GM18507 (cell line): ENCODE results near the gene UCHL3.
"Not testable (repeated sequence)": the region's sequence is repeated elsewhere in the genome, so short reads cannot be mapped to it uniquely, and the experiment has no call there.

Source experiments
- DNase-seq: peaks from one replicate; pipeline ENCODE4 v3.0.0; 2011; ENCODE audit warnings: low read depth; ENCODE audit not compliant: insufficient read length; ENCODE audit errors: extremely low spot score
- FAIRE-seq: peaks from 2 replicates; lab custom pipeline; 2011; peaks lifted over from hg19 to GRCh38; lab: Jason Lieb, UNC

The UCHL3 gene

GRCh38 chr13:75544681-75545330 lies 4.8 kb upstream of the UCHL3 start:
- no peak for FAIRE-seq
- DNase-seq, result no peak

- not testable (repeated sequence) for FAIRE-seq
Measured at GRCh38 chr13:75545386-75545785, 4.2 kb upstream of the UCHL3 start.

GRCh38 chr13:75547917-75548316 lies 1.7 kb upstream of the UCHL3 start:
- FAIRE-seq (no peak), DNase-seq (no peak)

More at GRCh38 chr13:75545386-75545785, 4.2 kb upstream of the UCHL3 start:
- not testable (repeated sequence) for DNase-seq

GRCh38 chr13:75550159-75550567 lies 572 bp downstream of the UCHL3 start:
- DNase-seq, result no peak
- FAIRE-seq, result peak; percentile 67

GRCh38 chr13:75554464-75554863 lies 4.9 kb downstream of the UCHL3 start:
- DNase-seq (no peak), FAIRE-seq (no peak)

GRCh38 chr13:75554981-75555380 lies 5.4 kb downstream of the UCHL3 start:
- DNase-seq (no peak), FAIRE-seq (no peak)

GRCh38 chr13:75555836-75556235 lies 6.2 kb downstream of the UCHL3 start:
- no peak for FAIRE-seq

GRCh38 chr13:75556961-75557360 lies 7.4 kb downstream of the UCHL3 start:
- no peak for FAIRE-seq
- no peak for DNase-seq

More at GRCh38 chr13:75555836-75556235, 6.2 kb downstream of the UCHL3 start:
- DNase-seq, result no peak

GRCh38 chr13:75558145-75558840 lies 8.7 kb downstream of the UCHL3 start:
- DNase-seq (no peak), FAIRE-seq (no peak)

- DNase-seq, result no peak
- peak; percentile 5 for FAIRE-seq
Measured at GRCh38 chr13:75566658-75567057, 17.1 kb downstream of the UCHL3 start.

GRCh38 chr13:75569576-75569975 lies 20.0 kb downstream of the UCHL3 start:
- DNase-seq (no peak), FAIRE-seq (peak; percentile 21)

- FAIRE-seq (no peak), DNase-seq (no peak)
Measured at GRCh38 chr13:75579529-75579928, 29.9 kb downstream of the UCHL3 start.

- FAIRE-seq (peak; percentile 5), DNase-seq (no peak)
Measured at GRCh38 chr13:75581874-75582640, 32.5 kb downstream of the UCHL3 start.

- no peak for FAIRE-seq
- DNase-seq, result no peak
Measured at GRCh38 chr13:75583091-75583490, 33.5 kb downstream of the UCHL3 start.

GRCh38 chr13:75585153-75585552 lies 35.6 kb downstream of the UCHL3 start:
- DNase-seq, result no peak
- FAIRE-seq, result no peak

GRCh38 chr13:75587679-75588078 lies 38.1 kb downstream of the UCHL3 start:
- FAIRE-seq, result no peak
- no peak for DNase-seq

GRCh38 chr13:75596657-75597182 lies 47.1 kb downstream of the UCHL3 start:
- FAIRE-seq, result no peak
- DNase-seq, result no peak

GRCh38 chr13:75600371-75600770 lies 50.8 kb downstream of the UCHL3 start:
- no peak for DNase-seq
- no peak for FAIRE-seq

GRCh38 chr13:75603038-75603437 lies 53.4 kb downstream of the UCHL3 start:
- DNase-seq, result no peak
- FAIRE-seq, result no peak

- no peak for FAIRE-seq
- no peak for DNase-seq
Measured at GRCh38 chr13:75607447-75607846, 57.9 kb downstream of the UCHL3 start.
